HG03460 (cell line): Measurements from ENCODE around the gene CHIC1.
"Not testable (repeated sequence)": the region's sequence is repeated elsewhere in the genome, so short reads cannot be mapped to it uniquely, and the experiment has no call there.

Experiments used
- ATAC-seq: cut with Tn5 transposase; IDR thresholded peaks from one replicate; pipeline ENCODE4 v1.9.1; 2021; ENCODE audit not compliant: unreplicated experiment

The CHIC1 gene

DNA sequence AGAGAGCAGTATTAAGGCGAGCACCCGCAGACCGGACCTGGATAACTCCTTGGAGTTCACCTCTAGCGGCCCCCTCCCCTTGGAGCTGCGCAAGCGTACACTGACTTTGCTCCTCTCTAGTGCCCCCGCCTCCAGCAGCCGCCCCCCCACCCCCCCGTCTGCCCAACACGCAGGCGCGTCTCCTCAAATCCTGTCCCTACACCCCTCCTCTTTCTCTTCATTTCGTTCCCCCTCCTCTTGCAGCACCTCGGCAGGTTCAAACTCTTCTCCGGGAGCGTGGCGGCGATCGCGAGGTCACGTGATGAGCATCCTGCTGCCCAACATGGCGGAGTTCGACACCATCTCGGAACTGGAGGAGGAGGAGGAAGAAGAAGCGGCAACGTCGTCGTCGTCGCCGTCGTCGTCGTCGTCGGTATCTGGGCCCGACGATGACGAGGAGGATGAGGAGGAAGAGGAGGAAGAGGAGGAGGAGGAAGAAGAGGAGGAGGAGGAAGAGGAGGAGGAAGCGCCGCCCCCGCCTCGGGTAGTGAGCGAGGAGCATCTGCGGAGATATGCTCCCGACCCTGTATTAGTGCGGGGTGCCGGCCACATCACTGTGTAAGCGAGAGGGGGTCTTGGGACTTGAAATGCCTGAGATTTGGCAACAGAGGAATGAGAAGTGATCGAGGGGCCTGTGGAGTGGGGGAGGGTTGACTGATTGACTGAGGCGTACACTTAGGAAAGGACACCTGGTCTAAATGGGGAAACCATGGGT is at the start of gene CHIC1:
TSS of gene CHIC1 (plus strand) at position 214 of the 754 bp plus-strand sequence. CDS start at position 302, 88 bp downstream.
- ATAC-seq: peak; percentile 60

DNA sequence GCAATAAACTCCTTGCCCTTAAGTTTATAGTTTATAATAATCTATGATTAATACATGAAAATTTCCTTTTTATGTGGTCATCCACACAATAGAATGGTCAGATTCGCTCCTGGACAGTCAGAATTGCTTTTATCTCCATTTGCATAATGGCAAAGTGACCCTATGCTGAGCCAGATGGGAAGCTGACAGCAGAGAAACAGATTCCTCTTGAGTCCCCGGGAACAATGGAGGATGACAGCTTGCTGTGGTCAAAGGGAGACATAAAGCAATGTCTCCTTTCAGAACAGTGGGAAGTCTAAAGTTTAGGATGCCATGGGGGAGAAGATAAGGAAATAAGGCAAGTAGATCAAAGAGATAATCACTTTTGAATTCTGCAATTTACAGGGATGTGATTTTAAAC is 40.2 kb upstream of the CHIC1 start:
- ATAC-seq: not testable (repeated sequence)

- no peak for ATAC-seq
These were observed 38.1 kb upstream of the CHIC1 start for GRCh38 chrX:73524906-73525305.

- ATAC-seq: no peak
These were observed 36.9 kb upstream of the CHIC1 start for GRCh38 chrX:73525928-73526690.

DNA sequence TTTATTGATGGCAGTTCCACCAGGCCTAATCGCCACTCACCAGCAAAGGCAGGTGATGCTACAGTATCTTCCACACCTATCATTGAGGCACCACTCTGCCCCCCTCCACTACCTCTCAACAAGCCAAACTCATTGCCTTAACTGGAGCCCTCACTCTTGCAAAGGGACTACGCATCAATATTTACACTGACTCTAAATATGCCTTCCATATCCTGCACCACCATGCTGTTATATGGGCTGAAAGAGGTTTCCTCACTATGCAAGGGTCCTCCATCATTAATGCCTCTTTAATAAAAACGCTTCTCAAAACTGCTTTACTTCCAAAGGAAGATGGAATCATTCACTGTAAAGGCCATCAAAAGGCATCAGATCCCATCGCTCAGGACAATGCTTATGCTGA is 31.3 kb upstream of the CHIC1 start:
- not testable (repeated sequence) for ATAC-seq

DNA sequence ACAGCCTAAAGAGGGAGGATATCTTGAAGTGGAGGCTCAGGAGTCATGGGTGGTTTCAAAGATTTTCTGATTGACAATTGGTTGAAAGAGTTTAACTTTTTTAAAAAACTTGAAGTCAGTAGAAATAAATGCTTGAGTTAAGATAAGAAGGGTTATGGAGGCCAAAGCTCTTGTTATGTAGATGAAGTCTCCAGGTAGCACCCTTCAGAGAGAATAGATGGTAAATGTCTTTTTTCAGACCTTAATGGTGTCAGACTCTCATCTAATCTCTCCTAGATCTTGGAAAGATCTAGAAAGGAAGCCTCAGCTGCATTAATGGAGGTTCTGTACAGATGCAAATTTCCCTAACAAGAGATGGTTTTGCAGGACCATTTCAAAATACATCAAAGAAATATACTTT is 6.8 kb upstream of the CHIC1 start:
- no peak for ATAC-seq

DNA sequence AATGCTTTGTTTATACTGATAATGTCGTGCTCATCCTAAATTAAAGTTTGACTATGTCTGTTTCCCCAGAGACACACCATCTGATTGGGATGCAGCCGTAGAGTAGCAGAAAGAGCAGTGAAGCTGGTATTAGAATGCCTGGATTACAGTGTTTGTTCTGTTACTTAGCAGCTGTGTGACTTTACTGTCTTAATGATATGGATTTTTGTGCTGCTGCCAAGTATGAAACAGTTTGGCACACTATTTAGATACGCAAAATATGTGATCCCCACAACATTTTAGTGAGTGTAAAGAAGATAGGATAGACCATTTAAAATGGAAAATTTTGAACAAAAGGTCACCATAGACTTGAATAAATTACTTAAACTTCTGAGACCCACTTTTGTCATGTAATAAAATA is 1.2 kb upstream of the CHIC1 start:
- ATAC-seq: no peak

GRCh38 chrX:73562458-73562857 is 539 bp upstream of the CHIC1 start:
- ATAC-seq: peak; percentile 11

DNA sequence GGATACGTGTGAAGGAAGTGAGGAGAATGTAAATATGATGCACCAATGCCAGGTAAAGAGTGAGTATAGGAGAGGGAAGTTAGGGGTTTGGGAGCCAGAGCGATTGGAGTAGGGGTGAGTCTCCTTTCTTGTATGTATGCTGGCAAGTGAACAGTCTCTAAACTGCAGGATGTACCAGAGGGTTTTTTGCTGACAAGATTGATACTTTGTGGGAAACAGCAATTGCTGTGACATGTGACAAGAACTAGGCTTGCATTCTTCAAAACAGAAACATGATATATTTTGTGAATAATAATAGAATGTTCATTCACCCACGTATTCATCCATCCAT is 706 bp downstream of the CHIC1 start:
- peak; percentile 36 for ATAC-seq

DNA sequence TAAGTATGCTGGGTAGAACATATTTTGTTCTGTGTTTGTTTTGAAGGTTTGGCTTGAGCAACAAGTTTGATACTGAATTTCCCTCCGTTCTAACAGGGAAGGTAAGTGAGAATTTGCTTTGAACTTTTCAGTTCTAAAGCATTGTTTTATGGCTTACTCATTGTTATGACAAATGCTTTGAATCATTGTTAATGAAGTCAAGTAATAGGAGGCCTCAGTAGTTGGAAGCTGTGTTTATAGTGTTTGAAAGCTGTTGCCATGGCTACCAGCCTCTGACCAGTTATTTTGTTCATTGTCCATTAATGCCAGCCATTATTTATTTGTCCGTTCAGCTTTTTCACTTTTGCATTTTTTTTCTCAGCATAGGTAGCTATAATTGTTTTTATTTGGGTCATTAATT is 14.4 kb downstream of the CHIC1 start:
- no peak for ATAC-seq

- ATAC-seq: peak; percentile 86
These were observed 18.1 kb downstream of the CHIC1 start for GRCh38 chrX:73581002-73581628.

GRCh38 chrX:73597758-73598157 is 34.8 kb downstream of the CHIC1 start:
- ATAC-seq: not testable (repeated sequence)

- no peak for ATAC-seq
These were observed 52.0 kb downstream of the CHIC1 start for GRCh38 chrX:73615022-73615421.

DNA sequence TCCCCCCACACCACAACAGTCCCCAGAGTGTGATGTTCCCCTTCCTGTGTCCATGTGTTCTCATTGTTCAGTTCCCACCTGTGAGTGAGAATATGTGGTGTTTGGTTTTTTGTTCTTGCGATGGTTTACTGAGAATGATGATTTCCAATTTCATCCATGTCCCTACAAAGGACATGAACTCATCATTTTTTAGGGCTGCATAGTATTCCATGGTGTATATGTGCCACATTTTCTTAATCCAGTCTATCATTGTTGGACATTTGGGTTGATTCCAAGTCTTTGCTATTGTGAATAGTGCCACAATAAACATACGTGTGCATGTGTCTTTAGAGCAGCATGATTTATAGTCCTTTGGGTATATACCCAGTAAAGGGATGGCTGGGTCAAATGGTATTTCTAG is 78.7 kb downstream of the CHIC1 start:
- ATAC-seq: not testable (repeated sequence)

DNA sequence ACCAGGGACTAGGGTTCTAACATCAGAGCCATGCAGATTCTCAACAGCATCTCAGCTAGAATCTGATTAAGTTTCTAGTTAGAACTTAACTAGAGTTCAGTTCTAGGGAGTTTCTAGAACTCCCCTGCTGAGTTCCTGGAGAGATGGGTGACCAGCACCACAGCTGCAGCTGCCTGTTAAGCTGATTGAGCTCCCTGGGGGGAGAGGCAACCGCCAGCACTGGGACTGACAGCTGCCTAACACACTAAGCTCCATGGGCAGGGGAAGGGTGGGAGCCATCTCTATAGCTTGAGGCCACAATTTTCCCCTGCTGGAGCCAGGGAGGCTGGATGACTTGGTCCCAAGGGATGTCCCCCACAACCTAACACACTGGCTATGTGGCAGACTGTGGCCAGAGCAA is 84.2 kb downstream of the CHIC1 start:
- peak; percentile 59 for ATAC-seq

- ATAC-seq: peak; percentile 58
These were observed 84.8 kb downstream of the CHIC1 start for GRCh38 chrX:73647632-73648322.

- ATAC-seq: not testable (repeated sequence)
These were observed 98.3 kb downstream of the CHIC1 start for GRCh38 chrX:73661322-73661721.

GRCh38 chrX:73668779-73669178 is 105.8 kb downstream of the CHIC1 start:
- ATAC-seq: no peak

DNA sequence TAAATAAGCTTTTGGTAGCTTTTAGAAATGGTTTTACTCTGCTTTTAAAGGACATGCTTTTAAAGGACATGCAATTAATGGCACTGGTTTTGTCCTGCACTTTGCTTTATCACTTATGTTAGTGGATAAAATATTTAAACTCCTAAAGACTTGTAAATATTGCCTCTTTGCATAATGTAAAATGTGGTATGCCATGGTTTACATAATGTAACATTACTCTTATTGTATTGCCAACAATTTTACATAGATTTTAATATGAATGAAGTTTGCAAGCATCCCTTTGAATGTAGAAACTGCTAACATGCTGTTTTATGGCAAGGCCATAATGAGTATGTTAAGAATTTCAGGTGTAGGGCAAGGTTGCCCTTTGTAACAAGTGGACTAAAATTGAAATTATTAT is 118.4 kb downstream of the CHIC1 start:
- no peak for ATAC-seq

- ATAC-seq: no peak
These were observed 120.4 kb downstream of the CHIC1 start for GRCh38 chrX:73683236-73683859.

DNA sequence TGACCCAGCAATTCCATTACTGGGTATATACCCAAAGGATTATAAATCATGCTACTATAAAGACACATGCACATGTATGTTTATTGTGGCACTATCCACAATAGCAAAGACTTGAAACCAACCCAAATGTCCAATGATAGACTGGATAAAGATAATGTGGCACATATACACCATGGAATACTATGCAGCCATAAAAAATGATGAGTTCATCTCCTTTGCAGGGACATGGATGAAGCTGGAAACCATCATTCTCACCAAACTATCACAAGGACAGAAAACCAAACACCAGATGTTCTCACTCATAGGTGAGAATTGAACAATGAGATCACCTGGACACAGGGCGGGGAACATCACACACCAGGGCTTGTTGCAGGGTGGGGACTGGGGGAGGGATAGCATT is 144.0 kb downstream of the CHIC1 start:
- ATAC-seq: not testable (repeated sequence)
